ENCODE measurements around the gene GPRC5C. TPM values are rescaled to one million over a fixed set of nuclear protein-coding genes. Genes with fewer than 3 reads are reported as not detected.

The GPRC5C gene
- 0.06 and 0.33 TPM in 2 replicates for polyA plus RNA-seq (2011; rRNA removed)
- 0.43 TPM in 1 of 2 replicates, not detected in the other for polyA minus RNA-seq (2011; rRNA and poly(A)+ RNA removed)

DNA sequence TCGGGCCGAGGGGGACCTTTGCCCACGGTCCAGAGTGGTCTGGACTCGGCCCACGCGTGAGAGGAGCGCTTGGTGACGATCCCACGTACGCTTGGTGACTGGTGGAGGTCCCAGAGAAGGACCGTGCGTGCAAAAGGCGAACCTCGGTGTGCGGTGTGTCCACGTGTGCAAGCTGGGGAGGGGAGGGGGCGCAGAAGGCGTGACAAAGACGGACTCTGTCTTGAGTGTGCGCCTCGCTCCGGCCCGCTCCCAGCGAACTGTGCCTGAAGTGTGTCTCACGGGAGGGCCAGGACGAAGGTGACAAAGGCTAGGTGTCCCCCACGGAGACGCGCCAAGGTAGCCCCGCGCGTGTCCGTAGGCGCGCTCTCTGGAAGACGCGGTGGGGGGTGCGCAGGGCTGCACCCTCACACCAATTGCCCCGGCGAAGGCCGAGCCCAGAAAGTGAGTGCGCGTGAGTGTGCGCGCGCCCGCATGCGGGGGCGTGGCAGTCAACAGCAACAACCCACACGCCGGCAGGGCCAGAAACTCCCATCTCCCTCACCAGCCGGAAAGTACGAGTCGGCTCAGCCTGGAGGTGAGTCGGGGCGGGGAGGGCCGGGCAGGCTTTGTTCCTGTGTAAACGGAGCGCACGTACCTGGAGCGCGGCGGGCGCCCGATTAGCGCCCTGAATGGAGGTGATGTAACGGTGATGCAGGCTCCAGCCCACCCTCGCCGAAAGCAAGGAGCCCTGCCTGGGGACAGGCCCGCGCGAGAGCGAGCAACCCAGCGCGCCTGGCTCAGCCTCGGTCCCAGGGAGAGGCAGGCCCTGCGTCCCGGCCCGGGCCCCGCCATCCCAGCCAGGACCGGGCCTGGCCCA, at the start of gene GPRC5C:
TSS of gene GPRC5C (plus strand) at position 521 of the 856 bp plus-strand sequence. CDS start 7,689 bp downstream, outside the sequence.
- POLR2A ChIA-PET, result no interaction called here
- Histone ChIP-seq H3K27me3 (ENCODE audit: control insufficient read depth, insufficient read depth, low read length) (peaks cover 17% of the 10 kb centered on the region), H3K36me3 (ENCODE audit: control insufficient read depth, insufficient read depth, low read length) (no peaks in the 10 kb centered on the region), H3K4me3 (ENCODE audit: low read depth, low read length) (peak within 1 kb of the TSS; percentile 19)
- CTCF ChIA-PET, result interaction anchor here (2.1 kb wide), 1 partner anchor 25 kb away, joined by 8 read pairs; no protein-coding TSS in a partner anchor
- TF ChIP-seq, protein P1, sequence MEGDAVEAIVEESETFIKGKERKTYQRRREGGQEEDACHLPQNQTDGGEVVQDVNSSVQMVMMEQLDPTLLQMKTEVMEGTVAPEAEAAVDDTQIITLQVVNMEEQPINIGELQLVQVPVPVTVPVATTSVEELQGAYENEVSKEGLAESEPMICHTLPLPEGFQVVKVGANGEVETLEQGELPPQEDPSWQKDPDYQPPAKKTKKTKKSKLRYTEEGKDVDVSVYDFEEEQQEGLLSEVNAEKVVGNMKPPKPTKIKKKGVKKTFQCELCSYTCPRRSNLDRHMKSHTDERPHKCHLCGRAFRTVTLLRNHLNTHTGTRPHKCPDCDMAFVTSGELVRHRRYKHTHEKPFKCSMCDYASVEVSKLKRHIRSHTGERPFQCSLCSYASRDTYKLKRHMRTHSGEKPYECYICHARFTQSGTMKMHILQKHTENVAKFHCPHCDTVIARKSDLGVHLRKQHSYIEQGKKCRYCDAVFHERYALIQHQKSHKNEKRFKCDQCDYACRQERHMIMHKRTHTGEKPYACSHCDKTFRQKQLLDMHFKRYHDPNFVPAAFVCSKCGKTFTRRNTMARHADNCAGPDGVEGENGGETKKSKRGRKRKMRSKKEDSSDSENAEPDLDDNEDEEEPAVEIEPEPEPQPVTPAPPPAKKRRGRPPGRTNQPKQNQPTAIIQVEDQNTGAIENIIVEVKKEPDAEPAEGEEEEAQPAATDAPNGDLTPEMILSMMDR (IDR thresholded peaks at IDR 0.05; ENCODE audit: insufficient read depth, low read depth, low read length), result no peak
- no peak for DNase-seq (ENCODE audit: low read depth)

- ChIA-PET CTCF (interaction anchor here (1.6 kb wide), 1 partner anchor 15 kb away, joined by 5 read pairs; no protein-coding TSS in a partner anchor), POLR2A (no interaction called here)
- DNase-seq (ENCODE audit: low read depth), result no peak
- H3K36me3 ChIP-seq (ENCODE audit: control insufficient read depth, insufficient read depth, low read length), result no peaks in the 10 kb centered on the region
- H3K27me3 ChIP-seq (ENCODE audit: control insufficient read depth, insufficient read depth, low read length), result no peaks in the 10 kb centered on the region
- TF ChIP-seq, protein P1 (IDR thresholded peaks at IDR 0.05; ENCODE audit: insufficient read depth, low read depth, low read length), result no peak
- H3K4me3 ChIP-seq (ENCODE audit: low read depth, low read length), result no peak overlapping the region
These were observed 48.7 kb upstream of the GPRC5C start for GRCh38 chr17:74383141-74383540.

- no peaks in the 10 kb centered on the region for H3K36me3 ChIP-seq (ENCODE audit: control insufficient read depth, insufficient read depth, low read length)
- no peak for DNase-seq (ENCODE audit: low read depth)
- H3K27me3 ChIP-seq (ENCODE audit: control insufficient read depth, insufficient read depth, low read length), result no peaks in the 10 kb centered on the region
- CTCF ChIA-PET, result interaction anchor here (1.8 kb wide), 1 partner anchor 73 kb away, joined by 9 read pairs; no protein-coding TSS in a partner anchor
- TF ChIP-seq, protein P1 (IDR thresholded peaks at IDR 0.05; ENCODE audit: insufficient read depth, low read depth, low read length), result no peak
- POLR2A ChIA-PET, result no interaction called here
- no peak overlapping the region for H3K4me3 ChIP-seq (ENCODE audit: low read depth, low read length)
These were observed 46.7 kb upstream of the GPRC5C start for GRCh38 chr17:74385201-74385600.

DNA sequence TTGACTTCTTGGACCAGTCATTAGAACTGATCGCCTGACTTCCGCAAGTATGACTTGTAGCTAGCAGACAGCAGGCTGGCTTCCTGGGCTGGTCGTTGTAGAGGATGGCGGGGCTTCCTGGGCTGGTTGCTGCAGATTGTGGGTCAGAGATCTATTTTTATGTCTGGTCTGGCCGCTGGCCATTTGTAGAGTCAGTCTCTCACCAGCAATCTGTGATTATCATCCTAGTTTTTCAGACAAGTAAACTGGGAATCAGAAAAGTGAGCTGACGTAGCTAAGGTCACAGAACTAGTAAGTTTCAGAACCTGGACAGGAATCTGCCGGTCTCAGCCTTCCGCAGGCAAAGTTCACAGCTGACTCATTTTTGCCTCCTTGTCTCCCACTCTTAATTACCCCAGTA, 45.5 kb upstream of the GPRC5C start:
- H3K27me3 ChIP-seq (ENCODE audit: control insufficient read depth, insufficient read depth, low read length), result no peaks in the 10 kb centered on the region
- no peak for DNase-seq (ENCODE audit: low read depth)
- TF ChIP-seq, protein P1 (IDR thresholded peaks at IDR 0.05; ENCODE audit: insufficient read depth, low read depth, low read length), result no peak
- POLR2A ChIA-PET, result no interaction called here
- no peaks in the 10 kb centered on the region for H3K36me3 ChIP-seq (ENCODE audit: control insufficient read depth, insufficient read depth, low read length)
- H3K4me3 ChIP-seq (ENCODE audit: low read depth, low read length), result no peak overlapping the region
- CTCF ChIA-PET, result interaction anchor here (1.4 to 1.8 kb wide), 2 partner anchors 18 to 71 kb away, joined by 3 to 9 read pairs; no protein-coding TSS in a partner anchor
